Heart left ventricle (tissue), 16 donors: ENCODE measurements around the gene ACP6. TPM values are rescaled to one million over a fixed set of nuclear protein-coding genes. Genes with fewer than 3 reads are reported as not detected.

ENCODE experiments used
- ATAC-seq, 4 donors: fragments of 200-7000 bp; cut with Tn5 transposase; one replicate each; pipeline ENCODE4 v1.9.1; 2020 to 2022; ENCODE audit warnings: moderate library complexity in 4 of 4, mild to moderate bottlenecking in 3 of 4, moderate number of reproducible peaks in 1 of 4
- DNase-seq, 5 donors: peaks; one replicate each; pipeline ENCODE4 v3.0.0-alpha.2; 2020
- H3K27ac ChIP-seq, 12 donors: fragments of 200-600 bp; sonication (generic) in 4 of 12; one replicate each; pipeline versions ENCODE4 v1.5.0 to v1.8.0; 2016 to 2022; ENCODE audit warnings: mild to moderate bottlenecking in 2 of 12
- H3K27me3 ChIP-seq, 9 donors: fragments of 200-600 bp; sonication (generic) in 2 of 9; one replicate each; pipeline versions ENCODE4 v1.5.1 to v1.8.0; 2016 to 2022; ENCODE audit warnings: mild to moderate bottlenecking in 3 of 9
- H3K36me3 ChIP-seq, 9 donors: fragments of 200-600 bp; sonication (generic) in 2 of 9; one replicate each; pipeline versions ENCODE4 v1.5.0 to v1.8.0; 2018 to 2022; ENCODE audit warnings: mild to moderate bottlenecking in 2 of 9
- H3K4me1 ChIP-seq, 12 donors: fragments of 200-600 bp; sonication (generic) in 4 of 12; one replicate each; pipeline versions ENCODE4 v1.5.0 to v1.8.0; 2016 to 2022; ENCODE audit warnings: mild to moderate bottlenecking in 3 of 12
- H3K4me3 ChIP-seq, 12 donors: fragments of 200-600 bp; sonication (generic) in 4 of 12; one replicate each; pipeline versions ENCODE4 v1.5.0 to v1.8.0; 2017 to 2022; ENCODE audit warnings: mild to moderate bottlenecking in 9 of 12, moderate library complexity in 4 of 12
- H3K9me3 ChIP-seq, 12 donors: fragments of 200-600 bp; sonication (generic) in 4 of 12; one replicate each; pipeline versions ENCODE4 v1.5.0 to v1.8.0; 2016 to 2022; ENCODE audit warnings: mild to moderate bottlenecking in 1 of 12
- CTCF ChIP-seq, 12 donors: fragments of 200-600 bp; sonication (generic) in 4 of 12; IDR thresholded peaks; one replicate each; pipeline versions ENCODE4 v1.5.0 to v1.8.0; 2018 to 2022; ENCODE audit warnings: antibody characterized with exemption in 12 of 12, mild to moderate bottlenecking in 5 of 12
- POLR2A ChIP-seq, 2 donors: fragments of 450-650 bp; IDR thresholded peaks; one replicate each; pipeline ENCODE4 v1.6.1; 2017; ENCODE audit warnings: antibody characterized with exemption in 2 of 2, mild to moderate bottlenecking in 2 of 2, moderate library complexity in 2 of 2
- WGBS, 4 donors: extraction: QIAGEN DNeasy Blood & Tissue Kit in 2 of 4; methylation state at CpG; one replicate each; pipeline versions ENCODE4 v1.1.5 to v1.1.7; 2013 to 2018; 5-methylcytosine and 5-hydroxymethylcytosine counted together
- intact Hi-C, 10 donors: fragments of 100-400 bp; cut with DNase I; formaldehyde crosslinking; loops; one replicate each; pipeline versions ENCODE4 v1.11.1 to v1.14.2; 2022
- polyA plus RNA-seq, 2 donors: library from polyadenylated mRNA; stranded (reverse); fragments of 200-250 nt; gene quantifications; one replicate each; pipeline ENCODE4 v1.2.3, GENCODE V29; 2013
- total RNA-seq, 9 donors: library from RNA; depleted of rRNA in 2 of 9; stranded (reverse); fragments of >200 nt in 2 of 9; fragmentation: NEBNext Ultra II Directional in 3 of 9; extraction: Animal tissue kit (Norgen Biotek cat#: 25700) in 3 of 9; gene quantifications; one replicate each; pipeline versions ENCODE4 v1.1.0 to v1.2.4, GENCODE V29; 2016 to 2023
- donor health status: ischemic (EF 13 %, LVEDD 7.1; RV severe dilation, severe dysfunction).
- donor health status: healthy with polysubstance abuse.
- donor health status: DM: no; HTN: yes; CAD: no.
- donor health status: DM: no; HTN: no; CAD: no.
- donor health status: ischemic (EF 25% LVEDD 6.9; RV normal size, moderate dysfunction).
- donor health status: ischemic (EF 25% LVEDD 5.7; RV mildly dilated, moderate dysfunction).
- donor health status: healthy.
- donor health status: DM: yes; HTN: yes; CAD: no.
- donor health status: ischemic (EF 35%, LVEDD 5.7; RV mildly dilated, moderate dysfunction).
- donor health status: nonischemic (EF 11% LVEDD 7.7; RV severe dilation, severe dysfunction).
- donor health status: DM: yes; HTN: yes; CAD: no.
- donor health status: PGD.
- donor health status: ischemic (EF 29% LVEDD 5.4; RV normal size, mild dysfunction).
- donor health status: nonischemic (EF 23%, LVEDD 6.1; RV moderate dilation, normal function).

Gene ACP6
- total and polyA plus RNA-seq, 11 donors: 4.0 to 27.8 (median 13.6) TPM

GRCh38 chr1:147613506-147613905 lies 56.8 kb downstream of the ACP6 start:
- H3K36me3 ChIP-seq: peaks cover 0 to 88% (median 70%) of the 10 kb centered on the region in 9 donors
- H3K4me1 ChIP-seq: peaks cover 0 to 34% (median 10%) of the 10 kb centered on the region in 12 donors
- intact Hi-C loops: loop anchor here in 1 of 10 donors (10.0 kb wide), 1 partner anchor 51 kb away; no protein-coding TSS in a partner anchor

GRCh38 chr1:147612366-147612765 lies 58.0 kb downstream of the ACP6 start:
- Histone ChIP-seq H3K9me3 (no peaks in the 10 kb centered on the region), H3K27me3 (no peaks in the 10 kb centered on the region), H3K4me3 (no peak overlapping the region), H3K4me1 (peaks cover 0 to 34% (median 10%) of the 10 kb centered on the region in 12 donors), H3K36me3 (peaks cover 0 to 86% (median 61%) of the 10 kb centered on the region in 9 donors), H3K27ac (no peak overlapping the region)
- intact Hi-C loops: loop anchor here in 1 of 10 donors (10.0 kb wide), 1 partner anchor 52 kb away; no protein-coding TSS in a partner anchor
- ATAC-seq (peak in 1 of 4 donors; percentile 18), DNase-seq (no peak)
- WGBS, 4 donors: 70 to 89% (median 77%) methylated on average over 4 of the region's 4 CpGs
- TF ChIP-seq CTCF (IDR thresholded peaks at IDR 0.05) (no peak), POLR2A (IDR thresholded peaks at IDR 0.05) (no peak)

More at GRCh38 chr1:147613506-147613905, 56.8 kb downstream of the ACP6 start:
- Histone ChIP-seq H3K4me3 (no peak overlapping the region), H3K27me3 (no peaks in the 10 kb centered on the region), H3K27ac (no peak overlapping the region), H3K9me3 (no peaks in the 10 kb centered on the region)
- TF ChIP-seq POLR2A (IDR thresholded peaks at IDR 0.05) (no peak), CTCF (IDR thresholded peaks at IDR 0.05) (no peak)
- peak in 1 of 4 donors; percentile 9 for ATAC-seq
- DNase-seq: no peak

DNA sequence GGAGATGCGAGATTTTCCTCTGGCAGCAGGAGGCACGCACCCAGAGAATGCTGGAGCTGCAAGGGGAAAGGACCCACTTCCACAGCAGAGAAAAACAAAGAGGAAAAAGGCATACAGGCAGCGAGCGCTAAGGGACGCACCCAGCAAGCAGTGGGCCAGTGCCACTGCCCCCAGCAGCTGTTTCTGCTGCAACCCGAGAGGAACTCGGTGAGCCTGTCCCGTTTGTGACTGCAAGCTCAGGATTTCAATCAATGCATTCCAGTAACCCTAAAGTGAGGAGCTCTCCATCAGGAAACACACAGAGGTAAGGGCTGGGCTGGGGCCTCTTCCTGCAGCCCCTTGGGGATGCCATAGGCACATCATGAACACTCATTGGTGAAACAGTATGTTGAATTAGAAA lies 58.7 kb downstream of the ACP6 start:
- intact Hi-C loops: loop anchor here in 1 of 10 donors (10.0 kb wide), 1 partner anchor 53 kb away; no protein-coding TSS in a partner anchor
- TF ChIP-seq POLR2A (IDR thresholded peaks at IDR 0.05): no peak
- no peak for TF ChIP-seq CTCF (IDR thresholded peaks at IDR 0.05)
- DNase-seq (no peak), ATAC-seq (no peak)
- H3K4me1 ChIP-seq: peaks cover 0 to 34% (median 10%) of the 10 kb centered on the region in 12 donors
- no peaks in the 10 kb centered on the region for H3K9me3 ChIP-seq
- no peak overlapping the region for H3K4me3 ChIP-seq
- WGBS, 4 donors: 86 to 93% (median 88%) methylated on average over 8 of the region's 8 CpGs
- H3K27ac ChIP-seq: no peak overlapping the region
- no peaks in the 10 kb centered on the region for H3K27me3 ChIP-seq
- H3K36me3 ChIP-seq: peaks cover 0 to 86% (median 59%) of the 10 kb centered on the region in 9 donors

DNA sequence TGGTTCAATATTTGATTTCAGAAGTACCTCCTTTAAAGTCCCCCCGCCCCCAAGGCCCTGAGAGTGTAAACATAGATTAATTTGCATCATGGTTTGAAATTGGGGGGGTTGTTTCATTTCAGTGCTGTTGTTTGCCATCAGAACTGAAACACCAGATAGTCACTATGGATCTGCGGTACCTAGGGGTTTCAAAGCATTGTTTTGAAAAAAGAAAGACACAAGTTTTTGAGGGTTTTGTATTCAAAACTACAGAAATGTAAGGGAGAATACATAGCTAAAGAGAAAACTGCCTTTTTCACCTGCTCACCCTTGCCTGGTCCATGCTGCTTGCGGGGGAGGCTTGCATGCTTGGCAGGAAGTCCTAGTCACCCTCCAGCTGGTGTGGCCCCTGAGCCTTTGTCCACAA lies 59.3 kb downstream of the ACP6 start:
- 96 to 98% (median 97%) methylated on average over 3 of the region's 3 CpGs for WGBS, 4 donors
- H3K4me3 ChIP-seq: no peak overlapping the region
- no peak overlapping the region for H3K27ac ChIP-seq
- peaks cover 0 to 34% (median 10%) of the 10 kb centered on the region in 12 donors for H3K4me1 ChIP-seq
- DNase-seq (no peak), ATAC-seq (no peak)
- H3K9me3 ChIP-seq: no peaks in the 10 kb centered on the region
- TF ChIP-seq CTCF (IDR thresholded peaks at IDR 0.05) (no peak), POLR2A (IDR thresholded peaks at IDR 0.05) (no peak)
- intact Hi-C loops: loop anchor here in 1 of 10 donors (10.0 kb wide), 1 partner anchor 54 kb away; no protein-coding TSS in a partner anchor
- peaks cover 0 to 86% (median 54%) of the 10 kb centered on the region in 9 donors for H3K36me3 ChIP-seq
- H3K27me3 ChIP-seq: no peaks in the 10 kb centered on the region
